HEK293 (cell line): Measurements from ENCODE around the gene TMCC1.

ENCODE experiments used
- CTCF ChIA-PET: fragments of 350-600 bp; formaldehyde crosslinking; extraction: SDS; loops from one replicate; lab custom pipeline; 2021; ENCODE audit warnings: antibody characterized with exemption; lab: Yijun Ruan, JAX
- POLR2A ChIA-PET: fragments of 300-600 bp; formaldehyde crosslinking; extraction: SDS; loops from one replicate; lab custom pipeline; 2020; ENCODE audit warnings: antibody characterized with exemption, inconsistent platforms; lab: Yijun Ruan, JAX
- H3K27ac ChIP-seq: fragments of 200-500 bp; sonication (Bioruptor generic); 2 replicates; pipeline ENCODE4 v1.5.1; 2014; ENCODE audit warnings: low read depth, low read length, control low read depth, inconsistent platforms; ENCODE audit errors: extremely low read depth
- H3K36me3 ChIP-seq, 2 experiments: fragments of 200-500 bp in 1 of 2; sonication (Bioruptor generic) in 1 of 2; 1 replicate in 1 of 2; 2 replicates in 1 of 2; pipeline ENCODE4 v1.5.1; 2014 to 2017; ENCODE audit warnings: inconsistent platforms in 2 of 2, low read length in 2 of 2; ENCODE audit not compliant: control insufficient read depth in 2 of 2, insufficient read depth in 1 of 2
- H3K4me1 ChIP-seq: fragments of 200-500 bp; sonication (Bioruptor generic); 2 replicates; pipeline ENCODE4 v1.5.1; 2014; ENCODE audit warnings: mild to moderate bottlenecking, low read length, inconsistent platforms; ENCODE audit not compliant: control insufficient read depth, insufficient read depth
- H3K4me3 ChIP-seq: 2 replicates; pipeline ENCODE4 v1.5.1; 2011; ENCODE audit warnings: low read depth, mild to moderate bottlenecking, control low read depth, low read length, moderate library complexity
- H3K9me3 ChIP-seq: fragments of 200-500 bp; sonication (Bioruptor generic); 2 replicates; pipeline ENCODE4 v1.5.1; 2014; ENCODE audit warnings: low read depth, low read length, inconsistent platforms; ENCODE audit not compliant: control insufficient read depth, insufficient read depth
- FEZF1 ChIP-seq: fragments of 450-650 bp; formaldehyde crosslinking; IDR thresholded peaks from 2 replicates; pipeline ENCODE4 v1.5.1; 2016; ENCODE audit warnings: missing biosample characterization, missing genetic modification characterization
- HOXD13 ChIP-seq: sonication (generic); formaldehyde crosslinking; IDR thresholded peaks from 2 replicates; pipeline ENCODE4 v1.8.0; 2022; ENCODE audit warnings: missing genetic modification reagents, borderline replicate concordance
- TSHZ1 ChIP-seq: fragments of 450-650 bp; formaldehyde crosslinking; IDR thresholded peaks from 2 replicates; pipeline ENCODE4 v1.5.1; 2016; ENCODE audit warnings: missing biosample characterization, missing genetic modification characterization, borderline replicate concordance
- ZBTB6 ChIP-seq: fragments of 450-650 bp; formaldehyde crosslinking; IDR thresholded peaks from 2 replicates; pipeline ENCODE4 v1.5.1; 2017; ENCODE audit warnings: missing biosample characterization, missing genetic modification characterization
- ZBTB8A ChIP-seq: fragments of 450-650 bp; formaldehyde crosslinking; IDR thresholded peaks from 2 replicates; pipeline ENCODE4 v1.5.1; 2016; ENCODE audit warnings: missing biosample characterization, missing genetic modification characterization
- ZNF2 ChIP-seq: fragments of 450-650 bp; formaldehyde crosslinking; IDR thresholded peaks from 2 replicates; pipeline ENCODE4 v1.5.1; 2016; ENCODE audit warnings: missing biosample characterization, missing genetic modification characterization
- ZNF23 ChIP-seq: fragments of 450-650 bp; formaldehyde crosslinking; IDR thresholded peaks from 2 replicates; pipeline ENCODE4 v1.5.1; 2016; ENCODE audit warnings: missing biosample characterization, missing genetic modification characterization, borderline replicate concordance
- ZNF239 ChIP-seq: fragments of 450-650 bp; formaldehyde crosslinking; IDR thresholded peaks from 2 replicates; pipeline ENCODE4 v1.5.1; 2016; ENCODE audit warnings: missing biosample characterization, missing genetic modification characterization
- ZNF26 ChIP-seq: fragments of 450-650 bp; formaldehyde crosslinking; IDR thresholded peaks from 2 replicates; pipeline ENCODE4 v1.5.1; 2016; ENCODE audit warnings: missing biosample characterization, missing genetic modification characterization
- ZNF366 ChIP-seq: fragments of 450-650 bp; formaldehyde crosslinking; conservative IDR thresholded peaks from 2 replicates; pipeline ENCODE4 v1.5.1; 2016; ENCODE audit warnings: missing biosample characterization, missing genetic modification characterization
- ZNF423 ChIP-seq: fragments of 450-650 bp; formaldehyde crosslinking; IDR thresholded peaks from 2 replicates; pipeline ENCODE4 v1.5.1; 2016; ENCODE audit warnings: missing biosample characterization, missing genetic modification characterization
- ZNF449 ChIP-seq: fragments of 450-650 bp; formaldehyde crosslinking; IDR thresholded peaks from 2 replicates; pipeline ENCODE4 v1.5.1; 2017; ENCODE audit warnings: missing biosample characterization, mild to moderate bottlenecking, missing genetic modification characterization, moderate library complexity
- ZNF623 ChIP-seq: fragments of 450-650 bp; formaldehyde crosslinking; IDR thresholded peaks from 2 replicates; pipeline ENCODE4 v1.5.1; 2016; ENCODE audit warnings: missing biosample characterization, missing genetic modification characterization
- ZNF658 ChIP-seq: fragments of 450-650 bp; formaldehyde crosslinking; IDR thresholded peaks from 2 replicates; pipeline ENCODE4; 2016; ENCODE audit warnings: missing biosample characterization, missing genetic modification characterization
- ZNF707 ChIP-seq: fragments of 450-650 bp; formaldehyde crosslinking; IDR thresholded peaks from 2 replicates; pipeline ENCODE4 v1.5.1; 2016; ENCODE audit warnings: missing biosample characterization, missing genetic modification characterization
- ZNF776 ChIP-seq: fragments of 450-650 bp; formaldehyde crosslinking; IDR thresholded peaks from 2 replicates; pipeline ENCODE4 v1.5.0; 2017; ENCODE audit warnings: missing biosample characterization, missing genetic modification characterization, borderline replicate concordance
- ZNF785 ChIP-seq: fragments of 450-650 bp; formaldehyde crosslinking; IDR thresholded peaks from 2 replicates; pipeline ENCODE4 v1.5.1; 2016; ENCODE audit warnings: missing biosample characterization, missing genetic modification characterization
- ZSCAN18 ChIP-seq: fragments of 450-650 bp; formaldehyde crosslinking; IDR thresholded peaks from 2 replicates; pipeline ENCODE4 v1.5.1; 2016; ENCODE audit warnings: missing biosample characterization, missing genetic modification characterization

Gene TMCC1

GRCh38 chr3:129854460-129854859, 39.1 kb downstream of the TMCC1 start:
- TF ChIP-seq ZBTB8A (tag by site-specific recombination), result no peak
- peak; percentile 72 for TF ChIP-seq ZNF623
- peak; percentile 60; the same call in 1 of the 2 replicates for TF ChIP-seq ZNF239 (tag by site-specific recombination)
- Histone ChIP-seq H3K27ac (no peak overlapping the region), H3K36me3 (peaks cover 0 to 21% of the 10 kb centered on the region in 2 experiments; a peak in 2 of 3 replicates)

GRCh38 chr3:129845956-129846355, 47.6 kb downstream of the TMCC1 start:
- H3K4me3 ChIP-seq, result no peak overlapping the region
- H3K9me3 ChIP-seq, result no peaks in the 10 kb centered on the region
- no peak overlapping the region for H3K27ac ChIP-seq
- TF ChIP-seq FEZF1 (tag by site-specific recombination) (peak; percentile 38), ZNF658 (tag by site-specific recombination) (no peak), ZNF449 (tag by site-specific recombination) (no peak)
- TF ChIP-seq, all 188 proteins: peak for 1
- H3K4me1 ChIP-seq, result no peaks in the 10 kb centered on the region
- CTCF ChIA-PET, result no interaction called here
- peaks cover 0 to 7% of the 10 kb centered on the region in 2 experiments; a peak in 1 of 3 replicates for H3K36me3 ChIP-seq
- POLR2A ChIA-PET, result interaction anchor here (0.5 kb wide), 1 partner anchor 237 kb away, joined by 3 read pairs; no protein-coding TSS in a partner anchor

More at GRCh38 chr3:129854460-129854859, 39.1 kb downstream of the TMCC1 start:
- Histone ChIP-seq H3K9me3 (no peaks in the 10 kb centered on the region), H3K4me1 (peaks cover 8% of the 10 kb centered on the region; the same call in 1 of the 2 replicates), H3K4me3 (no peak overlapping the region)
- POLR2A ChIA-PET, result no interaction called here
- CTCF ChIA-PET, result no interaction called here

- TF ChIP-seq TSHZ1 (tag by site-specific recombination), result no peak
- peak; percentile 76 for TF ChIP-seq ZNF707
- no peak for TF ChIP-seq ZBTB6 (tag by site-specific recombination)
- CTCF ChIA-PET, result no interaction called here
- Histone ChIP-seq H3K4me3 (no peak overlapping the region), H3K4me1 (peaks cover 10% of the 10 kb centered on the region; the same call in 1 of the 2 replicates), H3K9me3 (no peaks in the 10 kb centered on the region), H3K36me3 (peaks cover 0 to 4% of the 10 kb centered on the region in 2 experiments; a peak in 1 of 3 replicates), H3K27ac (no peak overlapping the region)
- POLR2A ChIA-PET, result no interaction called here
Measured at GRCh38 chr3:129840707-129841360, 52.7 kb downstream of the TMCC1 start.

GRCh38 chr3:129838086-129838485, 55.4 kb downstream of the TMCC1 start:
- no peak overlapping the region for H3K4me3 ChIP-seq
- CTCF ChIA-PET, result no interaction called here
- TF ChIP-seq HOXD13 (no peak), ZNF785 (tag by site-specific recombination) (no peak), ZNF26 (no peak), ZNF366 (tag by site-specific recombination) (no peak), ZNF23 (tag by site-specific recombination) (no peak), ZNF776 (tag by site-specific recombination) (no peak), ZNF2 (tag by site-specific recombination) (no peak), ZNF423 (no peak), ZSCAN18 (tag by site-specific recombination) (no peak)

More at GRCh38 chr3:129838086-129838485, 55.4 kb downstream of the TMCC1 start:
- Histone ChIP-seq H3K4me1 (peaks cover 10% of the 10 kb centered on the region; the same call in 1 of the 2 replicates), H3K36me3 (peaks cover 0 to 4% of the 10 kb centered on the region in 2 experiments; a peak in 1 of 3 replicates), H3K27ac (no peak overlapping the region), H3K9me3 (no peaks in the 10 kb centered on the region)
- POLR2A ChIA-PET, result no interaction called here
